Keratinocyte (primary cell): ENCODE data around the gene DDX5. TPM values are rescaled to one million over a fixed set of nuclear protein-coding genes. Genes with fewer than 3 reads are reported as not detected.

Source experiments
- DNase-seq: peaks from one replicate; pipeline ENCODE4 v3.0.0-alpha.2; 2011; ENCODE audit warnings: low read depth, missing footprints, low spot score
- FAIRE-seq: peaks from 2 replicates; lab custom pipeline; 2011; peaks lifted over from hg19 to GRCh38; lab: Jason Lieb, UNC
- H2AFZ ChIP-seq: 2 replicates; pipeline ENCODE4 v1.6.0; 2012; ENCODE audit warnings: low read length, control low read depth, inconsistent platforms; ENCODE audit not compliant: control insufficient read depth
- H3K27ac ChIP-seq: 2 replicates; pipeline ENCODE4 v1.5.1; 2011; ENCODE audit warnings: low read length; ENCODE audit not compliant: control insufficient read depth, insufficient read depth
- H3K27me3 ChIP-seq: 3 replicates; pipeline ENCODE4 v1.6.0; 2011; ENCODE audit warnings: low read length; ENCODE audit not compliant: control insufficient read depth, insufficient read depth; ENCODE audit errors: extremely low read depth
- H3K36me3 ChIP-seq, 2 experiments: 2 replicates in 1 of 2; 3 replicates in 1 of 2; pipeline ENCODE4 v1.5.1; 2011; ENCODE audit warnings: low read length in 2 of 2, mild to moderate bottlenecking in 1 of 2; ENCODE audit not compliant: control insufficient read depth in 2 of 2, insufficient read depth in 2 of 2; ENCODE audit errors: extremely low read depth in 1 of 2
- H3K4me1 ChIP-seq: 3 replicates; pipeline ENCODE4 v1.5.1; 2011; ENCODE audit warnings: low read length; ENCODE audit not compliant: control insufficient read depth, insufficient read depth; ENCODE audit errors: extremely low read depth
- H3K4me2 ChIP-seq: 3 replicates; pipeline ENCODE4 v1.6.0; 2011; ENCODE audit warnings: low read depth, low read length; ENCODE audit not compliant: control insufficient read depth, insufficient read depth; ENCODE audit errors: extremely low read depth
- H3K4me3 ChIP-seq, 3 experiments: fragments of 200-600 bp in 1 of 3; sonication (generic) in 1 of 3; 2 replicates in 2 of 3; 3 replicates in 1 of 3; pipeline ENCODE4 v1.5.1; 2011 to 2016; ENCODE audit warnings: low read length in 3 of 3, mild to moderate bottlenecking in 3 of 3, control low read depth in 2 of 3, inconsistent platforms in 1 of 3, low read depth in 1 of 3, mixed read lengths in 1 of 3, mixed run types in 1 of 3, moderate library complexity in 1 of 3; ENCODE audit not compliant: control insufficient read depth in 2 of 3, insufficient read depth in 2 of 3; ENCODE audit errors: extremely low read depth in 1 of 3
- H3K79me2 ChIP-seq: 2 replicates; pipeline ENCODE4 v1.6.0; 2012; ENCODE audit warnings: low read length; ENCODE audit not compliant: control insufficient read depth, insufficient read depth
- H3K9ac ChIP-seq: 3 replicates; pipeline ENCODE4 v1.6.0; 2011; ENCODE audit warnings: low read length; ENCODE audit not compliant: control insufficient read depth, insufficient read depth; ENCODE audit errors: extremely low read depth
- H3K9me1 ChIP-seq: 3 replicates; pipeline ENCODE4 v1.6.0; 2011; ENCODE audit warnings: low read length; ENCODE audit not compliant: control insufficient read depth, insufficient read depth; ENCODE audit errors: extremely low read depth
- H3K9me3 ChIP-seq: 2 replicates; pipeline ENCODE4 v1.5.1; 2012; ENCODE audit warnings: low read depth, low read length; ENCODE audit not compliant: control insufficient read depth
- H4K20me1 ChIP-seq: 3 replicates; pipeline ENCODE4 v1.6.0; 2011; ENCODE audit warnings: low read length; ENCODE audit not compliant: control insufficient read depth, insufficient read depth; ENCODE audit errors: extremely low read depth
- CTCF ChIP-seq, 3 experiments: IDR thresholded peaks in 1 of 3; conservative IDR thresholded peaks in 1 of 3; optimal IDR thresholded peaks in 1 of 3; 2 replicates in 2 of 3; 3 replicates in 1 of 3; pipeline versions ENCODE3 to v1.5.1; 2011; ENCODE audit warnings: low read length in 3 of 3, mild to moderate bottlenecking in 3 of 3, moderate library complexity in 2 of 3, control low read depth in 1 of 3, inconsistent platforms in 1 of 3; ENCODE audit not compliant: insufficient read depth in 2 of 3; ENCODE audit errors: extremely low read depth in 1 of 3
- EZH2 ChIP-seq: IDR thresholded peaks from one replicate; pipeline ENCODE4 v1.6.1; 2012; ENCODE audit warnings: inconsistent platforms, mild to moderate bottlenecking, low read length, moderate library complexity
- dilution Hi-C: fragments of 300-500 bp; cut with MboI; formaldehyde crosslinking; loops from one replicate; pipeline ENCODE4 v1.7.0; 2020; ENCODE audit warnings: low sequenced_read_pairs; ENCODE audit not compliant: extremely low pct_ligation_motif_present
- polyA plus RNA-seq, 5 experiments: library from polyadenylated mRNA; depleted of rRNA in 3 of 5; stranded (reverse) in 3 of 5; stranded (forward) in 1 of 5; unstranded in 1 of 5; fragments of >200 nt; gene quantifications; 1 replicate in 1 of 5; 2 replicates in 3 of 5; 3 replicates in 1 of 5; pipeline versions ENCODE4 v1.2.1 to v1.2.3, GENCODE V29; 2011 to 2012; ENCODE audit warnings: missing spikeins in 2 of 5, low read depth in 1 of 5, low replicate concordance in 1 of 5

The DDX5 gene
- polyA plus RNA-seq, 1 donor (not counting 4 experiments of a cell fraction or from before 2014, with no cell fraction given): 793 TPM

- no peaks in the 10 kb centered on the region for H3K27me3 ChIP-seq
- no peak for TF ChIP-seq CTCF (optimal IDR thresholded peaks at IDR 0.05 in 1 of 3, IDR thresholded peaks at IDR 0.05 in 1 of 3, conservative IDR thresholded peaks at IDR 0.05 in 1 of 3; ENCODE audit: extremely low read depth in 1 of 3, insufficient read depth in 2 of 3, low read length in 3 of 3)
- H3K36me3 ChIP-seq: peaks cover 39 to 60% of the 10 kb centered on the region in 2 experiments
- H3K4me3 ChIP-seq: no peak overlapping the region
- H3K79me2 ChIP-seq: peaks cover 2% of the 10 kb centered on the region
- no peaks in the 10 kb centered on the region for H3K9me3 ChIP-seq
- no peak for DNase-seq
- dilution Hi-C loops: no loop called here
- H3K4me2 ChIP-seq: no peak overlapping the region
- no peak for FAIRE-seq
- H3K4me1 ChIP-seq: no peaks in the 10 kb centered on the region
- H3K9me1 ChIP-seq: no peaks in the 10 kb centered on the region
- no peak overlapping the region for H3K27ac ChIP-seq
- H2AFZ ChIP-seq: no peak overlapping the region
- H4K20me1 ChIP-seq: peaks cover 11% of the 10 kb centered on the region
- no peak overlapping the region for H3K9ac ChIP-seq
Observed at GRCh38 chr17:64544742-64545141, 38.7 kb upstream of the DDX5 start.

GRCh38 chr17:64540118-64540776, 34.2 kb upstream of the DDX5 start:
- Histone ChIP-seq H3K79me2 (peaks cover 2% of the 10 kb centered on the region), H3K4me2 (no peak overlapping the region), H3K4me3 (no peak overlapping the region), H3K27ac (no peak overlapping the region), H3K36me3 (peaks cover 29 to 45% of the 10 kb centered on the region in 2 experiments), H3K27me3 (no peaks in the 10 kb centered on the region), H3K9ac (no peak overlapping the region), H4K20me1 (peaks cover 4% of the 10 kb centered on the region), H3K4me1 (no peaks in the 10 kb centered on the region), H2AFZ (no peak overlapping the region), H3K9me1 (no peaks in the 10 kb centered on the region), H3K9me3 (no peaks in the 10 kb centered on the region)
- FAIRE-seq (no peak), DNase-seq (no peak)
- TF ChIP-seq EZH2 (no peak), CTCF (optimal IDR thresholded peaks at IDR 0.05 in 1 of 3, IDR thresholded peaks at IDR 0.05 in 1 of 3, conservative IDR thresholded peaks at IDR 0.05 in 1 of 3; ENCODE audit: extremely low read depth in 1 of 3, insufficient read depth in 2 of 3, low read length in 3 of 3) (no peak)
- dilution Hi-C loops: no loop called here
